NCI-H128 (cell line): ENCODE results near the gene MYL6B.
A peak's percentile ranks its signal among the peaks of the same experiment; 100 is the strongest.
"Not testable (repeated sequence)": the region's sequence is repeated elsewhere in the genome, so short reads cannot be mapped to it uniquely, and the experiment has no call there.

Experiments
- DNase-seq: peaks from one replicate; lab custom pipeline; 2025; ENCODE audit not compliant: unreplicated experiment; lab: John Stamatoyannopoulos, UW

The MYL6B gene

DNA sequence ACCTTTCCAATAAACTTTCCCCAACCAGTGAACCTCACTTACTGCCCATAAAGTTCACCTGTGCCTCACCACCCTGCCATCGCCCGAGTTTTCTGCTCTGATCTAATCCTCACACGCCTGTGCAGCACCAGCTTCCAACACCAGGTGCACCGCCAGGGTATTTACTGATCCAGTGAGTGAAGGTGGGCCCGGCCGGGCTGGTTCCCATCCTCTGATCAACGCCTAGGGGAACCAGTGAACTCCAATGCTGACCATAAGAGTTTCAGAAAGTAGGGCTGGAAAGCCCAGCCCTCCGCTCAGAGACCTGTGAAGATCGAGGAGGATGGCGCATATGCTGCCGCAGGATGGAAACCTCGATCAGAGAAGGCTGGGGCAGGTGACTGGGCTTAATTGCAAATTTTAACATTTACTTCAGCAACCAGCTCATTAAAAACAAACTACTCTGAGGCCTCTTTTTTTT lies 685 bp upstream of the MYL6B start:
- peak; percentile 24 for DNase-seq

DNA sequence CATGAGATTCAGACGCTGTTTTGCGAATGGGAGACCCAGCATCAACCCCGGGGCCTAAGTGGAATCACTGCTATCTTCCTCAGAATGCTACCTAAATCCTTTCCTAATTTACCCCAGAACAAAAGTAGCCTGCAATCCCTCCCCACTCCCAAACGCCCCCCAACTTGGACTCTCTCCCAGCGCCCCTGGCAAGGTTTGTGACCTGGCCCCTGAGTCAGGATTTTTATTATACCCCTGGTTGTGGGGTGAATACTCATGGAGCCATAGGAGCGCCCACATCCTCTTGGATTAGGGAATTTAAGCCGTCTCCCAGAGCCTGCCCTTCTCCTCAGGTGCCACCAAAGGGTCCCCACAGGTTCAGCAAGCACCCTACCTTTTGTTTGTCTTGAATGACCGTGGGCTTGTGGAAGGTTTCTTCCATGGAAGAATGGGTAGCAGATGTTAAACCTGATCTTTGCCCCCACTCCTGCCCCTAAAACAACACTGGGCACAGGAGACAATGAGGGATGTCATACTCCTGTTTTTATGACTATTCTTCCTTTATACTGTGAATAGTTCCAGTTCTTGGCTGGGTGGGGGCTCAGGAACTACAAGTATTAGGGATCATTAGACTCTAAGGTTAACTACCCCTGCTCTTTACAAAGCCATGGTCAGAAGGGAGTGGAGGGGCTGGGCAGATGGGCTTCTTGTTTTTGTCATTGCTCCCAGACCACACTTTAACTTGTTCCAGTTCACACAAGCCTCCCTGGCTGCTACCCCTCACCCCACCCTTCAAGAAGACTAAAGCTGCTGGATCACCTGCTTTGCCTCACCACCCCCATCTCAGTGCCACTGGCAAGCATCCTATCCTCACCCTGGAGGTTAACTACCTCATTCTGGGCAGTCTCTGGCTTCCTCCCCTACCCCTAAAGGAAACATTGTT lies 630 bp downstream of the MYL6B start:
- DNase-seq: no peak

GRCh38 chr12:56153678-56154065 lies 1.3 kb downstream of the MYL6B start:
- DNase-seq: no peak

DNA sequence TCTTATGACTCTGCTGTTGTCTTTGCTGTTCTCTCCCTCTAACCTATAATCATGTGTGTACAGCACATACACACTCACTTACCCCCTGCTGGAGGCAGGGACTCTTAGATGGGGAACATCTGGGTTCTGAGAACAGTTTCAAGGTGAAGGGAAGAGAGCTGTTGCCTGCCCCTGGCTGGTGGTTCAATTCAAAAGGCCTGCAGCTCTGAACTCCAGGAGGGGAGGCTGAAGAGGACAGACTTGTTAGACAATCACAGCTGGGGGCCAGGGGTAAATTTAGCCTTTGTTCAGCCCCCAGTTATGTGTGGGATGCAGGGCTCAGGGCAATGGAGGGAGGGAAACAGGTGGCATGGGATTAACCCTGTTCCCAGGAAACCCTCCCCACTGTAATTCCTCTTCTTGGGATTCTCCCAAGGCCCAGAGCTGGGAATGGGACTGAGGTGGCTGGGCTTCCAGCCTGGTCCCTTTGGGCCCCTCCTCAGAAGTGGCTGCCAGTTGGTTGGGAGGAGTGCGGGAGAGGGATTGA lies 1.9 kb downstream of the MYL6B start:
- no peak for DNase-seq

DNA sequence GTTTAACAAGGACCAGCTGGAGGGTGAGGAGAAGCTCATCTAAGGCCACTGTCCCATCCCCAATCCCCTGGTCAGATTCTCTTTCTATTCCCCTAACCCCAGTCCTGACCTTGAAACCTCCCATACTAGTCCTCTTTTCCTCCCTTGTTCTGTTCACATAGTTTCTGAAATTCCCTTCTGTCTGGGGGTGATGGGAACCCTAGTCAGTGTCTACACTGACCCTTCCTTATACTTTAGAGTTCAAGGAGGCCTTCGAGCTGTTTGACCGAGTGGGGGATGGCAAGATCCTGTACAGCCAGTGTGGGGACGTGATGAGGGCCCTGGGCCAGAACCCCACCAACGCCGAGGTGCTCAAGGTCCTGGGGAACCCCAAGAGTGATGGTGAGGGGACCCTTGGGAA lies 2.4 kb downstream of the MYL6B start:
- DNase-seq: no peak

DNA sequence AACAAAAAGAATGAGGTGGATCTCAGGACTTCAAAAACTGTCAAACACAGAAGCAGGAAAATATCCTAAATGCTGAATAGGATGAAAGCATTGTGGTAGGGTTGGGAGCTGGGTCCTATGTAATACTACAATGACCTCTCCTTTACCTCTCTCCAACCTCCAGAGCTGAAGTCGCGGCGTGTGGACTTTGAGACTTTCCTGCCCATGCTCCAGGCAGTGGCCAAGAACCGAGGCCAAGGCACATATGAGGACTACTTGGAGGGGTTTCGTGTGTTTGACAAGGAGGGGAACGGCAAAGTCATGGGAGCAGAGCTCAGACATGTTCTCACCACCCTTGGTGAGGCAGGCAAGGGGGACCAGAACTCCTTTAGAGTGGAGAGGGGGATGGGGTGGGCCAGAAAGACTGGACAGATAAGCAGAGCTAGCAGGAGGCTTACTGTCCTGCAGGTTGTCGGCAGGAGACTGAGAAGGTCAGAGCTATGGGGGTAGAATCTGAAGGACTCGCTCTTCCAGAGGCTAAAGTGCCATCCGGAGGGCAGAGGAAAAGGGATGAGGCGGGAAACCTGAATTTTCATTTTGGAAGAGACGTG lies 3.0 kb downstream of the MYL6B start:
- DNase-seq: no peak

DNA sequence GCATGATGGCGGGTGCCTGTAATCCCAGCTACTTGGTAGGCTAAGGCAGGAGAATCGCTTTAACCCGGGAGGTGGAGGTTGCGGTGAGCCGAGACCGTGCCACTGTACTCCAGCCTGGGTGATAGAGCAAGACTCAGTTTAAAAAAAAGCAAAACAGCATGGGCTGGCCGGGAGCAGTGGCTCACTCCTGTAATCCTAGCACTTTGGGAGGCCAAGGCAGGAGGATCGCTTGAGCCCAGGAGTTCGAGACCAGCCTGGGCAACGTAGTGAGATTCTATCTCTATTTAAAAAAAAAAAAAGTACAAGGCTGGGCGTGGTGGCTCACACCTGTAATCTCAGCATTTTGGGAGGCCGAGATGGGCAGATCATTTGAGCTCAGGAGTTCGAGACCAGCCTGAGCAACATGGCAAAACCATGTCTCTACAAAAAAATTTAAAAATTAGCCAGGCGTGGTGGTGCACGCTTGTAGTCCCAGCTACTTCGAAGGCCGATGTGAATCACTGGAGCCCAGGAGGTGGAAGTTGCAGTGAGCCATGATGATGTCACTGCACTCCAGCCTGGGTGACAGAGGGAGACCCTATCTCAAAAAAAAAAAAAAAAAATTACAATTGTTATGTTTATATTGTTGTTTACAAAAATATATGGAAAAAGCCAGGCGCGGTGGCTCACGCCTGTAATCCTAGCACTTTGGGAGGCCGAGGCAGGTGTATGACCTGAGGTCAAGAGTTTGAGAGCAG lies 4.2 kb downstream of the MYL6B start:
- not testable (repeated sequence) for DNase-seq

DNA sequence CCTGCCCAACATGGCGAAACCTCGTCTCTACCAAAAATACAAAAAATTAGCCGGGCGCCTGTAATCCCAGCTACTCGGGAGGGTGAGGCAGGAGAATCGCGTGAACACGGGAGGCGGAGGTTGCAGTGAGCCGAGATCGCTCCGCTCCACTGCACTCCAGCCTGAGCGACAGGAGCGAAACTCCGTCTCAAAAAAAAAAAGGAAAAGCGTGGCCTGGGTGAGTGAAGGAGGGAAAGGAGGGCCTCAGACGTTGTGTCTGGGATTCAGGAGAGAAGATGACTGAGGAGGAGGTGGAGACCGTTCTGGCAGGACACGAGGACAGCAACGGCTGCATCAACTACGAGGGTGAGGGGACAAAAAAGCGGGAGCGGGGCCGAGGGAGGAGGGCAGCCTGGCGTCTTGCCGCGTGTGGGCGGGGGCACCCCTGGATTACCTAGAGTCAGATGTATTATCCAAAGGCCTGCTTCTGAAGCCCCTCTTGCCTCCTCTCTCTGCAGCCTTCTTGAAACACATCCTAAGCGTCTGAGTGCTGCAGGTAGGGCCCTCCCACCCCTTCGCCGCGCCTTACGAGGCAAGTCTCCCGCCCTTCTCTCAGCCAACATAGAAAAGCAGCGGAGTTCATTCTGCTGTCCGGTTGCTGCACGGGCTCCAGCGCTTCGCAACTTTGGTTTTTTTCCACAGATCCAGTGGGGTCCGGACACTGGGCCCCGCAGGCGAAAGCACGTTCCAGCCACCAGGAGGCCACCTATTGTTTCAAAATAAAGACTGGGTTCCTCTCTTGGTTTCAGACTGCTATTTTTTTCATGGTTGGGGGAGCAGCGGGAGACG lies 5.0 kb downstream of the MYL6B start:
- peak; percentile 66 for DNase-seq

DNA sequence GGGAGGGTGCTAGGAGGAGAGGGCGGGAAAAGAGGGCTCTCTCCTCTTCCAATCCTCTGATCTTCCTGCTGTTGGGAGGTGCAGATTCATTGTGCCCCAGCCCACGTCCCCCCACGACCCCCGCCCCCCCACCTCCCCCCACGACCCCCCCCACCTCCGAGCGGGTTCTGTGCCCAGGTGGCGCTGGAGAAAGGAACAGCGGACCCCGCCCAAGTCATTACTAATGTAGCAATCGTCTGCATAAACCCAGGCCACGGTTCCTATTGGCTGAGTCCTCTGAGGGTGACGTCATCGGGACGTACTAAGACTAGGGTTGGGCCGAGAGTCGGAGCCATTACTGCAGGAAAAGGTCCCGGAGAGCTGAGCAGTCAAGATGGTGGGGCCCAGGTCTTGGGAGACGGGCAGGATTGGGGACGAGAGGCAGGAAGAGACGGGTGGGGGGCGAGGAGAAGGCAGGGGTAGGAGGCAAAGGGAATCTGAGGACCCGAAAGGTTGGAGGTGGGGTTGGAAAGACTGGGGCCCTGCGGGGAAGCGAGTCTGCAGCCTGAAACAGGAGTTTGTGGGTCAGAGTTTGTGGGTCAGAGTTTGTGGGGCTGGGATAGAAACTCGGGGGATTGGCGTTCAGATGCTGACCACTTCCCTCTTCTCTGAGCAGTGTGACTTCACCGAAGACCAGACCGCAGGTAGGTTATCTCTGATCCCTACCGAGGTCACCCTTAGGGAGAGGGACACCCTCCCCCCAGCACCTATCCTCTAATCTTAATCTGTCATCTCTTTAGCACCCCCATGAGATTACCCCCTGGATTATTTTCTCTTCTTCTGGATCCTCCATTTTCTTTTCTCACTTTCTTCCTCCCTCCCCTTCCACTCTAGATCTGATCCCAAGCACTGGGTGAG lies 5.9 kb downstream of the MYL6B start, which contains the start of gene MYL6:
MYL6 (plus strand) TSS at position 331 of the 897 bp plus-strand sequence; CDS start at position 374, 43 bp downstream.
- peak; percentile 99 for DNase-seq

DNA sequence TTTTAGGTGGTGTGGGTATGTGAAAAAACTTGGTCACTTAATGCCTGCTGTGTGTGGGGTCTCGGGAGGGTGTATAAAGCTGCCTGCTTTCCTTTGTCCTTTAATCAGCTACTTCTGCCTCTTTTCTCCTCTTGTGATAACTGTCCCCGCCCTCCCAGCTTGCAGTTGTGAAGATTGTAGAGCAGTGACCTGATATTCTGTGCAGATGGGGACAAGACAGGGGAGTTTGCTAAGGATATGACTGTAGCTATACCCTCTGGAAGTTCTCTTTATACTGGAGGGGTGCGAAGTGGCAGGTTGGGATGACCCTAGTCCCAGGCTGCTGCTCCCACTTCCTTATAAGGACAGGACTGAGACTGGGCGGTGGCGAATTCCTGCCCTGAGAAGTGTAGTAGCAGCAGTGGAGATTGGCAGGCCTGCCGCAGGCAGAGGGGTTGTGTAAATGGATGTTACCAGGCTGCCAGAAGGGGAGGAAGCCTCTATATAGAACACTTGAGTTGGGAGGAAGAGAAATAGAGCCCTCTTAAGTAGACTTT lies 6.6 kb downstream of the MYL6B start:
- DNase-seq: peak; percentile 12

DNA sequence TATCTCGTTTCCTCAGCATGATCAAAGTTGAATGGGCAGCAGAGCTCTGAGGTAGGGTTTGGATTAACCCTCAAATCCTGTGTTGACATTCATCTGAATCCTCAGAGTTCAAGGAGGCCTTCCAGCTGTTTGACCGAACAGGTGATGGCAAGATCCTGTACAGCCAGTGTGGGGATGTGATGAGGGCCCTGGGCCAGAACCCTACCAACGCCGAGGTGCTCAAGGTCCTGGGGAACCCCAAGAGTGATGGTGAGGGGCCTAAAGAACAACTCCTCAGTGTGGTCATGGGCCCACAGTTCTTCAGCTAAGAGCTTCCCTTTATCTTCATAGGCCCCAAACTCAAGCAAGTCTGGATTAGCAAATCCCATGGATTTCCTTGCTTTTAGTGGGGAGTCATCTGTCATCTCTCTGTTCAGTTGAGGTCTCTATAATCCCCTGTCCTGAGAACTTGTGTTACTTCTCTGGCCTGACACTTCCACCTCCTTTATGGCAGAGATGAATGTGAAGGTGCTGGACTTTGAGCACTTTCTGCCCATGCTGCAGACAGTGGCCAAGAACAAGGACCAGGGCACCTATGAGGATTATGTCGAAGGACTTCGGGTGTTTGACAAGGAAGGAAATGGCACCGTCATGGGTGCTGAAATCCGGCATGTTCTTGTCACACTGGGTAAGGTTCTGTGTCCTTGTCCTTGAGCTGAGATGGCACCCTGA lies 7.2 kb downstream of the MYL6B start:
- DNase-seq: no peak

DNA sequence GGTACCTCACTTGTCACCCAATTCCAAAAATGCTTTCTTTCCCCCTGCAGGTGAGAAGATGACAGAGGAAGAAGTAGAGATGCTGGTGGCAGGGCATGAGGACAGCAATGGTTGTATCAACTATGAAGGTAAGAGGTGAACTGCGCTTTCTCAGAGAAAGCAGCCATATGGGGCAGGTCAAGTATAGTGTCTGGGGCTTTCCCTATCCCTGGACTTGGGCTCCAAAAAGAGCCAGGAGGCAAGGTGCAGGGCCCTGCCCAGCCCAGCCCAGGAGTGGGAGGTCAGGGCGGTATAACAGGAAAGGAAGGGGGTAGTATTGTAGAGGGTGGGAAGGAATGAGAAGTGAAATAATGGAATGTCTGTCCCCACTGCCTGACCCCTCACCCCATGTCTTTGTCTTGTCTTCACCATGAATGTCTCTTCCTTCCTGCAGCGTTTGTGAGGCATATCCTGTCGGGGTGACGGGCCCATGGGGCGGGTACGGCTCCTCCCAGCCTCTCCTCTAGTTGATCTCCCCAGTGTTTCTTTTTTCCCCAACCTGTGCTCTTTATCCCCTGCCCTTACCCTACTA lies 7.9 kb downstream of the MYL6B start:
- DNase-seq: no peak

- DNase-seq: no peak
Observed at GRCh38 chr12:56160894-56161689, 8.7 kb downstream of the MYL6B start.

GRCh38 chr12:56161690-56162351 lies 9.4 kb downstream of the MYL6B start:
- no peak for DNase-seq

- no peak for DNase-seq
Observed at GRCh38 chr12:56162468-56163290, 10.3 kb downstream of the MYL6B start.
